ENCODE results near the gene D2HGDH. TPM values are rescaled to one million over a fixed set of nuclear protein-coding genes. Genes with fewer than 3 reads are reported as not detected.

Gene D2HGDH
- total RNA-seq: 10 to 100 TPM; 14.6 to 16.9 TPM
- long read RNA-seq, transcript D2HGDH-201 (10 exons, 2,617 nt): major isoform, 9 of 30 reads
- long read RNA-seq, partial matches to known transcripts: 7 of 30 reads
- long read RNA-seq, other reads (novel, unspliced or antisense): 11 of 30 reads

GRCh38 chr2:241734467-241735208 lies at the start of gene D2HGDH:
Gene D2HGDH, plus strand, starts transcription at chr2:241734630. Its CDS starts 595 bp downstream, at chr2:241735225.
- DNase-seq (peak; percentile 96), ATAC-seq (peak; percentile 95 to 97)
- intact Hi-C loops (cut with DNase I): loop anchor here (5.0 kb wide), 2 partner anchors 128 to 133 kb away; partner anchors contain the start of gene RTP5 (in 1 of the 2)

GRCh38 chr2:241686324-241686649 lies 48.1 kb upstream of the D2HGDH start:
- ATAC-seq: peak in 1 of 2 donors; percentile 3
- no peak for DNase-seq
- intact Hi-C loops (cut with DNase I): no loop called here

GRCh38 chr2:241686650-241687425 lies 47.6 kb upstream of the D2HGDH start, which contains the start of gene DTYMK:
Gene DTYMK, minus strand, starts transcription at chr2:241686815. Its CDS starts 32 bp downstream, at chr2:241686783.
- DNase-seq (peak; percentile 98), ATAC-seq (peak; percentile 98 to 99)
- intact Hi-C loops (cut with DNase I): no loop called here

- DNase-seq: no peak
- intact Hi-C loops (cut with DNase I): no loop called here
- no peak for ATAC-seq
These were observed 45.1 kb upstream of the D2HGDH start for GRCh38 chr2:241689306-241689705.

DNA sequence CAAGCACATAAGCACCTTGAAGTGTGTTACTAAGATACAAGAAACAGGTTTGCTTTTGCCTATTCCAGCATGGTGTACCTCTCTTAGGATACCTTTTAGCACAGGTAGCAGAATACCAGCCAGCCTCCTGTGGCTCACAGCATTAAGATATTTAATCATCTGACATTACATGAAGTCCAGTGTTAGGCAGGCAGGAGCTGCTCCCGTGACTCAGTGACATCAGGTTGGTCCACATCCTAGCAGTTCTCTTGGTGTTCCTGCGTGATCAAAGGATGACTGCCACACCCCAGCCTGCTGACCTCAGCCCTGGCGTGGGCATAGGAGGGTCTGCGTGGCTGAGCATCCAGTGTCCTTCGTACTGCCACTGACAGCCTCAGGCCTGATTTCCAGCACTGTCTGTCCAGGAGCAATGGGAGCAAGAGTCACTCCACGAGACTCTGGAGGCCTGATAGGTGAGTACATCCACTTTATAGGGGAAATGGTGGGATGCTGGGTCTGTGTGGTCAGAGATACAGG lies 44.2 kb upstream of the D2HGDH start:
- DNase-seq (no peak), ATAC-seq (no peak)
- intact Hi-C loops (cut with DNase I): no loop called here

- DNase-seq: no peak
- intact Hi-C loops (cut with DNase I): no loop called here
These were observed 42.0 kb upstream of the D2HGDH start for GRCh38 chr2:241692448-241692847.

GRCh38 chr2:241695651-241696050 lies 38.8 kb upstream of the D2HGDH start:
- intact Hi-C loops (cut with DNase I): no loop called here
- ATAC-seq (no peak), DNase-seq (no peak)

More at GRCh38 chr2:241692448-241692847, 42.0 kb upstream of the D2HGDH start:
- ATAC-seq: no peak

- intact Hi-C loops (cut with DNase I): no loop called here
- no peak for DNase-seq
- no peak for ATAC-seq
These were observed 33.4 kb upstream of the D2HGDH start for GRCh38 chr2:241701149-241701398.

GRCh38 chr2:241701399-241702154 lies 32.9 kb upstream of the D2HGDH start, which contains the start of gene ING5:
Gene ING5, plus strand, starts transcription at chr2:241702039. Its CDS starts 27 bp downstream, at chr2:241702066.
- DNase-seq: peak; percentile 98
- ATAC-seq: peak; percentile 87 to 91
- intact Hi-C loops (cut with DNase I): no loop called here

DNA sequence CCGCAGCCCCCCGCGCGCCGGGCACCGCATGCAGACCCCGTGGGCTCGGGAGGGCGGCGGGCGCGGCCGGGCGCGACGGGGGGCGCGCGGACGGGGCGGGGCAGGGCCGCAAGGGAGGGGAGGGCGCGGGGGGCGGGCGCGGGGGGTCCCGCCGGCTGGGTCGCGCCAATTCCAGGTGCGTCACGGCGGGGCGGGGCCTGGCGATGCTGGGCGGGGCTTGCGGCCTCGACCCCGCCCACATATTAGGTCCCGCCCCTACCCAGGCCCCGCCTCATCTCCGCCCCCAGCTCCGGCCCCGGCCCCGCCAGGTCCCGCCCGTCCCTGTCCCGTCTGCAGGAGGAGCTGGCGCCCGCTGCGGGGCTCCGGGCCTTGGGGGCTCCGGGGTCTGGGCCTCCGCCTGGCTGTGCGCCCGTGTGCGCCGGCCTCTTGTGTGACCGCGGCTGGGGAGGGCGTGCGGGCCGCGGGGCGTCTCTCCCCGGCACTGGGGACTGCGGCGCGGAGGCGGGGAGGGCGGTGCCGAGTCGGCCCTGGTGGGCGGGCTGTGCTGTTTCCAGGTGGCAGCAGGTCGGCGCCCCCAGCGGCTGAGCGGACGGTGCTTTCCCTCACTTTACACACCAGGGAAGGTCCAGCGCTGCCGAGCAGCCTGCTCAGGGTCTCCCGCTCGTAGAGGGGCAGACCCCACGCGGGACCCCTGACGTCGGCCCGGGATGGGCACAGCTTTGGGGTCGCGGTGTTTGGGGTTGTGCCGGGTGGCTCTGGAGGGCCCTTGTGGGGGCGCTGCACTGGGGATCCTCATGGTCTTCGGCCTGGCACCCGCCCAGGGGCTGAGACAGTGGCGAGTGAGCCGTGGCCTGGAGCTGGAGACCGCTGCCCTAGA lies 32.0 kb upstream of the D2HGDH start:
- intact Hi-C loops (cut with DNase I): no loop called here
- ATAC-seq (peak; percentile 89 to 90), DNase-seq (peak; percentile 84)

GRCh38 chr2:241703032-241703604 lies 31.3 kb upstream of the D2HGDH start:
- ATAC-seq (peak in 1 of 2 donors; percentile 1), DNase-seq (no peak)
- intact Hi-C loops (cut with DNase I): no loop called here

GRCh38 chr2:241706537-241706936 lies 27.9 kb upstream of the D2HGDH start:
- DNase-seq: no peak
- intact Hi-C loops (cut with DNase I): no loop called here
- no peak for ATAC-seq

DNA sequence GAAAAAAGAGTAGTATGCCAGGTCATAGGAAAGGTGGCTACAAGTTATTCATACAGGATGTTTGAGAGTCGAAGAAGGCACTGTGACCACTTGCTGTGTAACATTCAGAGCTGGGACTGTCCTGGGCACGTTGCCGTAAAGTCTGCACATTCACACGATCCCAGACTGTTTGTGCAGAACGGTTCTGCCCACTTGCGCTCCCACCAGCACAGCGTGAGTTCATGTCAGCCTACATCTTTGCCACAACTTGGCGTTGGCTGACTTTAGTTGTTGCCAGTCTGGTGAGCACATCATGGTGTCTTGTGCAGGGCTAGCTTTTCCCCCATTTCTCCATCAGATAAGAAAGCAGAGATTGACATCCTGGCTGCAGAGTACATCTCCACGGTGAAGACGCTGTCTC lies 25.6 kb upstream of the D2HGDH start:
- ATAC-seq (no peak), DNase-seq (no peak)
- intact Hi-C loops (cut with DNase I): no loop called here

GRCh38 chr2:241719093-241719492 lies 15.3 kb upstream of the D2HGDH start:
- intact Hi-C loops (cut with DNase I): no loop called here
- no peak for ATAC-seq
- DNase-seq: no peak

GRCh38 chr2:241720099-241720498 lies 14.3 kb upstream of the D2HGDH start:
- ATAC-seq (no peak), DNase-seq (no peak)
- intact Hi-C loops (cut with DNase I): no loop called here

DNA sequence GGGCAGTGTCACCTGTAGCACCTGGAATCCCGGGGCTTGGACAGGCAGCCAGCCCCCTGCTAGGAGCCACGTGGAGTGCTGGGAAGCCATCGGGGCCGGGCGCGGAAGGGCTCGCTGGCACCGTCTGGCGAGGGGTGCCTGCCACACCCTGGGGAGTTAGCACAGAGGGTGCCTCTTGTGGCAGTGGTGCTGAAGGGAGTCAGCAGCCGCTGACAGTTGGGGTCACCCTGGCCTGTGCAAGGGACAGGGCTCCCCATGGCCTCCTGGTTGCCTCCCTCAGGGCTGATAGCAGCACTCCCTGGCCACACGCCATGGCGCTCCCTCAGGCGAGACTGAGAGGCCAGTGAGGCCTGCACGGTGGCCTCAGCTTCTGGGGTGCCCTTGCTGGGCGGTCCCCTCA lies 13.9 kb upstream of the D2HGDH start:
- no peak for ATAC-seq
- DNase-seq: no peak
- intact Hi-C loops (cut with DNase I): no loop called here

GRCh38 chr2:241721852-241722251 lies 12.6 kb upstream of the D2HGDH start:
- DNase-seq (no peak), ATAC-seq (no peak)
- intact Hi-C loops (cut with DNase I): no loop called here

DNA sequence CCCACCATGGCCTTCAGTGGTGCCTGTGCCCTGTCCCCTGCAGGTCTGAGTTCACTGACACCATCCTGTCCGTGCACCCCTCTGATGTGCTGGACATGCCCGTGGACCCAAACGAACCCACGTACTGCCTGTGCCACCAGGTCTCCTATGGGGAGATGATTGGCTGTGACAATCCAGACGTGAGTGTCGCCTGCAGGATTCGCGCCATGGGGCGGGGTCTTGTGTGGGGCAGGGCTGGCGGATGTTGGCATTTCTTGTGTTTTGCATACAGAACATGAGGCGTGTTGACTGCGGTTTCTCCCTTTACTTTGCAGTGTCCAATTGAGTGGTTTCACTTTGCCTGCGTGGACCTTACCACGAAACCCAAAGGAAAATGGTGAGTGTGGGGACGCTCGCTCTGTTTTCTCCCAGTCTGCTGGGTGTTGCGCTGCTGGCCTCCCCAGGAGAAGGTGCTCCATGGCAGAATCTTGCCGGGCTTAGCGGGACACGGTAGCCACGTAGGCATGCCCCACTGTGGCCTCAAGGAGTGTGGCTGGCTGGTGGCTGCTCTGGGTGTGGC lies 11.5 kb upstream of the D2HGDH start:
- intact Hi-C loops (cut with DNase I): no loop called here
- no peak for ATAC-seq
- DNase-seq: no peak
